HepG2 (cell line): ENCODE results near the gene SLC15A3.

ENCODE experiments used
- MXI1 ChIP-seq: IDR thresholded peaks from 3 replicates; pipeline ENCODE4 v1.6.1; 2012; ENCODE audit warnings: low read depth, low read length, inconsistent platforms, borderline replicate concordance
- SIN3B ChIP-seq: fragments of 150-350 bp; IDR thresholded peaks from 2 replicates; pipeline ENCODE4 v1.6.1; 2014; ENCODE audit warnings: low read length

- TF ChIP-seq SIN3B (no peak), MXI1 (no peak)
Observed at GRCh38 chr11:60905551-60906113, 46.3 kb downstream of the SLC15A3 start.
